GM20000 (cell line): ENCODE results near the gene SLC66A3.

ENCODE experiments used
- DNase-seq: peaks from one replicate; pipeline ENCODE4 v3.0.0; 2012; ENCODE audit warnings: low spot score
- CTCF ChIP-seq: IDR thresholded peaks from 2 replicates; pipeline ENCODE4 v1.5.1; 2012; ENCODE audit warnings: mild to moderate bottlenecking, control low read depth; ENCODE audit errors: extremely low read depth, missing control alignments

The SLC66A3 gene

GRCh38 chr2:11213090-11213638 is 57.9 kb downstream of the SLC66A3 start:
- DNase-seq: no peak
- no peak for TF ChIP-seq CTCF

- TF ChIP-seq CTCF: no peak
- no peak for DNase-seq
Observed at GRCh38 chr2:11213975-11214374, 58.7 kb downstream of the SLC66A3 start.

- DNase-seq: no peak
Observed at GRCh38 chr2:11214770-11215169, 59.5 kb downstream of the SLC66A3 start.

GRCh38 chr2:11215407-11215806 is 60.1 kb downstream of the SLC66A3 start:
- TF ChIP-seq CTCF: no peak
- DNase-seq: no peak

More at GRCh38 chr2:11214770-11215169, 59.5 kb downstream of the SLC66A3 start:
- TF ChIP-seq CTCF: no peak

- no peak for DNase-seq
- no peak for TF ChIP-seq CTCF
Observed at GRCh38 chr2:11220445-11220844, 65.2 kb downstream of the SLC66A3 start.

- no peak for TF ChIP-seq CTCF
- no peak for DNase-seq
Observed at GRCh38 chr2:11222845-11223244, 67.6 kb downstream of the SLC66A3 start.

- DNase-seq: no peak
- TF ChIP-seq CTCF: no peak
Observed at GRCh38 chr2:11224887-11225286, 69.6 kb downstream of the SLC66A3 start.
